ENCODE data around the gene CLTC.

- TF ChIP-seq YY1 (IDR thresholded peaks at IDR 0.05; ENCODE audit: insufficient read depth, insufficient replicate concordance, low read depth, low read length) (no peak), ZMYM2 (CRISPR knock-in tag; IDR thresholded peaks at IDR 0.05) (no peak)
Measured at GRCh38 chr17:59649886-59650285, 30.2 kb downstream of the CLTC start.
